ENCODE data around the gene YPEL2. TPM values are rescaled to one million over a fixed set of nuclear protein-coding genes. Genes with fewer than 3 reads are reported as not detected.
"Not testable (repeated sequence)": the region's sequence is repeated elsewhere in the genome, so short reads cannot be mapped to it uniquely, and the experiment has no call there.

The YPEL2 gene
- polyA plus RNA-seq, 1 of the 3 experiments (the other 2 are of a cell fraction), result 3.2 TPM

DNA sequence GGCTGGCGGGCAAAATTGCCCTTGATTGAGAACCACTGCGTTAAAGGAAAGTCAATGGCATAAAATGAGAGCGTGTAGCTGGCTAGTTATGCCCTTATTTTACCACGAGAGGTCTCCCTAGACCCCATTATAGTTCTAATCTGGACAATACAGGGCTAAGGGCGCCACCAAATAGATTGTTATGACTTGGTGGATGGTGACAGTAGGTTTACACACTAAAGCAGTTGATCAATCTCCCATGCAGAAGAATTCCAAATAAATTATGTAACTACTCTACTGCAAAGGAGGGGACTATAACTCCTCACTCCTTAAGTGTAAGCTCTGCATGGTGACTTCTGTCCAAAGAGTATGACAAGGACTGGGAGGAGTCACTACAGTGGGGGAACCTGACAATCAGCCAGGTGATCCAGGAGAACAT, 20.4 kb upstream of the YPEL2 start:
- Histone ChIP-seq H3K4me2 (no peak overlapping the region), H3K9me2 (no peaks in the 10 kb centered on the region), H3K27me3 (ENCODE audit: insufficient read depth) (no peaks in the 10 kb centered on the region), H3K27ac (ENCODE audit: low read depth in 2 of 2, low read length in 1 of 2) (no peak overlapping the region), H3K4me1 (ENCODE audit: control insufficient read depth in 1 of 2, insufficient read depth in 2 of 2, low read depth in 1 of 2, low read length in 1 of 2) (no peaks in the 10 kb centered on the region), H3K4me3 (ENCODE audit: low read depth in 2 of 2, low read length in 1 of 2) (no peak overlapping the region), H3F3A (replicated peaks; ENCODE audit: insufficient read depth) (no peaks in the 10 kb centered on the region), H4K20me1 (ENCODE audit: insufficient read depth) (no peaks in the 10 kb centered on the region), H3K9me3 (no peaks in the 10 kb centered on the region), H3K36me3 (replicated peaks in 1 of 2; ENCODE audit: control insufficient read depth in 1 of 2, insufficient read depth in 2 of 2, low read length in 1 of 2) (no peaks in the 10 kb centered on the region), H3K79me2 (ENCODE audit: insufficient read depth) (no peaks in the 10 kb centered on the region), H3K9ac (no peak overlapping the region), H2AFZ (ENCODE audit: low read depth) (no peak overlapping the region; the same call in 1 of the 2 replicates)
- TF ChIP-seq EP300 (IDR thresholded peaks at IDR 0.05; ENCODE audit: borderline replicate concordance in 1 of 2, low read depth in 1 of 2, low read length in 1 of 2) (no peak), GATA2 (CRISPR knock-in tag; IDR thresholded peaks at IDR 0.05) (no peak), RAD21 (IDR thresholded peaks at IDR 0.05; ENCODE audit: low read length) (peak; percentile 99), NRF1 (IDR thresholded peaks at IDR 0.05; ENCODE audit: low read depth, low read length) (no peak), FOSL2 (IDR thresholded peaks at IDR 0.05; ENCODE audit: borderline replicate concordance, low read depth) (no peak), SIN3A (IDR thresholded peaks at IDR 0.05; ENCODE audit: borderline replicate concordance, low read depth, low read length) (peak; percentile 32; the same call in 1 of the 2 replicates), EZH2phosphoT487 (IDR thresholded peaks at IDR 0.05; ENCODE audit: borderline replicate concordance, low read depth) (no peak), TAF1 (IDR thresholded peaks at IDR 0.05; ENCODE audit: borderline replicate concordance, low read depth, low read length) (no peak), SMC3 (IDR thresholded peaks at IDR 0.05; ENCODE audit: low read depth, low read length) (peak; percentile 98), MEF2A (IDR thresholded peaks at IDR 0.05; ENCODE audit: borderline replicate concordance, low read depth) (no peak), NFIC (IDR thresholded peaks at IDR 0.05; ENCODE audit: borderline replicate concordance) (no peak), MXI1 (IDR thresholded peaks at IDR 0.05; ENCODE audit: low read depth, low read length) (no peak), RFX5 (IDR thresholded peaks at IDR 0.05; ENCODE audit: low read length) (peak; percentile 34; the same call in 1 of the 2 replicates)
- TF ChIP-seq, protein P1, sequence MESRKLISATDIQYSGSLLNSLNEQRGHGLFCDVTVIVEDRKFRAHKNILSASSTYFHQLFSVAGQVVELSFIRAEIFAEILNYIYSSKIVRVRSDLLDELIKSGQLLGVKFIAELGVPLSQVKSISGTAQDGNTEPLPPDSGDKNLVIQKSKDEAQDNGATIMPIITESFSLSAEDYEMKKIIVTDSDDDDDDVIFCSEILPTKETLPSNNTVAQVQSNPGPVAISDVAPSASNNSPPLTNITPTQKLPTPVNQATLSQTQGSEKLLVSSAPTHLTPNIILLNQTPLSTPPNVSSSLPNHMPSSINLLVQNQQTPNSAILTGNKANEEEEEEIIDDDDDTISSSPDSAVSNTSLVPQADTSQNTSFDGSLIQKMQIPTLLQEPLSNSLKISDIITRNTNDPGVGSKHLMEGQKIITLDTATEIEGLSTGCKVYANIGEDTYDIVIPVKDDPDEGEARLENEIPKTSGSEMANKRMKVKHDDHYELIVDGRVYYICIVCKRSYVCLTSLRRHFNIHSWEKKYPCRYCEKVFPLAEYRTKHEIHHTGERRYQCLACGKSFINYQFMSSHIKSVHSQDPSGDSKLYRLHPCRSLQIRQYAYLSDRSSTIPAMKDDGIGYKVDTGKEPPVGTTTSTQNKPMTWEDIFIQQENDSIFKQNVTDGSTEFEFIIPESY (IDR thresholded peaks at IDR 0.05; ENCODE audit: borderline replicate concordance, low read depth), result no peak
- TF ChIP-seq, protein P2, sequence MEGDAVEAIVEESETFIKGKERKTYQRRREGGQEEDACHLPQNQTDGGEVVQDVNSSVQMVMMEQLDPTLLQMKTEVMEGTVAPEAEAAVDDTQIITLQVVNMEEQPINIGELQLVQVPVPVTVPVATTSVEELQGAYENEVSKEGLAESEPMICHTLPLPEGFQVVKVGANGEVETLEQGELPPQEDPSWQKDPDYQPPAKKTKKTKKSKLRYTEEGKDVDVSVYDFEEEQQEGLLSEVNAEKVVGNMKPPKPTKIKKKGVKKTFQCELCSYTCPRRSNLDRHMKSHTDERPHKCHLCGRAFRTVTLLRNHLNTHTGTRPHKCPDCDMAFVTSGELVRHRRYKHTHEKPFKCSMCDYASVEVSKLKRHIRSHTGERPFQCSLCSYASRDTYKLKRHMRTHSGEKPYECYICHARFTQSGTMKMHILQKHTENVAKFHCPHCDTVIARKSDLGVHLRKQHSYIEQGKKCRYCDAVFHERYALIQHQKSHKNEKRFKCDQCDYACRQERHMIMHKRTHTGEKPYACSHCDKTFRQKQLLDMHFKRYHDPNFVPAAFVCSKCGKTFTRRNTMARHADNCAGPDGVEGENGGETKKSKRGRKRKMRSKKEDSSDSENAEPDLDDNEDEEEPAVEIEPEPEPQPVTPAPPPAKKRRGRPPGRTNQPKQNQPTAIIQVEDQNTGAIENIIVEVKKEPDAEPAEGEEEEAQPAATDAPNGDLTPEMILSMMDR (IDR thresholded peaks at IDR 0.05), result peak; percentile 98
- TF ChIP-seq, protein P3, sequence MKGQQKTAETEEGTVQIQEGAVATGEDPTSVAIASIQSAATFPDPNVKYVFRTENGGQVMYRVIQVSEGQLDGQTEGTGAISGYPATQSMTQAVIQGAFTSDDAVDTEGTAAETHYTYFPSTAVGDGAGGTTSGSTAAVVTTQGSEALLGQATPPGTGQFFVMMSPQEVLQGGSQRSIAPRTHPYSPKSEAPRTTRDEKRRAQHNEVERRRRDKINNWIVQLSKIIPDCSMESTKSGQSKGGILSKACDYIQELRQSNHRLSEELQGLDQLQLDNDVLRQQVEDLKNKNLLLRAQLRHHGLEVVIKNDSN (IDR thresholded peaks at IDR 0.05; ENCODE audit: borderline replicate concordance, low read depth), result no peak
- TF ChIP-seq, protein P4, sequence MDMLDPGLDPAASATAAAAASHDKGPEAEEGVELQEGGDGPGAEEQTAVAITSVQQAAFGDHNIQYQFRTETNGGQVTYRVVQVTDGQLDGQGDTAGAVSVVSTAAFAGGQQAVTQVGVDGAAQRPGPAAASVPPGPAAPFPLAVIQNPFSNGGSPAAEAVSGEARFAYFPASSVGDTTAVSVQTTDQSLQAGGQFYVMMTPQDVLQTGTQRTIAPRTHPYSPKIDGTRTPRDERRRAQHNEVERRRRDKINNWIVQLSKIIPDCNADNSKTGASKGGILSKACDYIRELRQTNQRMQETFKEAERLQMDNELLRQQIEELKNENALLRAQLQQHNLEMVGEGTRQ (IDR thresholded peaks at IDR 0.05; ENCODE audit: borderline replicate concordance, low read depth, low read length), result no peak
- TF ChIP-seq, protein P5, sequence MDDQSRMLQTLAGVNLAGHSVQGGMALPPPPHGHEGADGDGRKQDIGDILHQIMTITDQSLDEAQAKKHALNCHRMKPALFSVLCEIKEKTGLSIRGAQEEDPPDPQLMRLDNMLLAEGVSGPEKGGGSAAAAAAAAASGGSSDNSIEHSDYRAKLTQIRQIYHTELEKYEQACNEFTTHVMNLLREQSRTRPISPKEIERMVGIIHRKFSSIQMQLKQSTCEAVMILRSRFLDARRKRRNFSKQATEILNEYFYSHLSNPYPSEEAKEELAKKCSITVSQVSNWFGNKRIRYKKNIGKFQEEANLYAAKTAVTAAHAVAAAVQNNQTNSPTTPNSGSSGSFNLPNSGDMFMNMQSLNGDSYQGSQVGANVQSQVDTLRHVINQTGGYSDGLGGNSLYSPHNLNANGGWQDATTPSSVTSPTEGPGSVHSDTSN (IDR thresholded peaks at IDR 0.05), result no peak
- ChIA-PET CTCF (interaction anchor here (0.5 to 13.5 kb wide), 49 partner anchors 8 to 548 kb away, joined by 3 to 385 read pairs (median 5); partner anchors contain the start of genes DHX40, GDPD1 and YPEL2), POLR2A (interaction anchor here (0.9 kb wide), 1 partner anchor 254 kb away, joined by 3 read pairs; the partner anchor contains the start of gene DHX40)
- 2% methylated on average over 5 of the region's 5 CpGs for WGBS (ENCODE audit: low lambda C conversion rate)
- peak; percentile 81 for DNase-seq

DNA sequence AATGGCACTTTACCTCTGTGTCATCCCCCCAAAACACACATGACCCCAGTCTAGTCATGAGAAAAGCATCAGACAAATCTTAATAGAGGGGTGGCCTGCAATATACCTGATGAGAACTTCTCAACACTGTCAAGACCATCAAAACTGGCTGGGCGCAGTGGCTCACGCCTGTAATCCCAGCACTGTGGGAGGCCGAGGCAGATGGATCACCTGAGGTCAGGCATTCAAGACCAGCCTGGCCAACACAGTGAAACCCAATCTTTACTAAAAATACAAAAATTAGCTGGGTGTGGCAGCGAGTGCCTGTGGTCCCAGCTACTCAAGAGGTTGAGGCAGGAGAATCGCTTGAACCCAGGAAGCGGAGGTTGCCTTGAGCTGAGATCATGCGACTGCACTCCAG, 19.9 kb upstream of the YPEL2 start:
- not testable (repeated sequence) for H4K20me1 ChIP-seq (ENCODE audit: insufficient read depth); H3K79me2 ChIP-seq (ENCODE audit: insufficient read depth); H3K27ac ChIP-seq (ENCODE audit: low read depth in 2 of 2, low read length in 1 of 2); H3K9ac ChIP-seq; H3K4me3 ChIP-seq (ENCODE audit: low read depth in 2 of 2, low read length in 1 of 2); H3K27me3 ChIP-seq (ENCODE audit: insufficient read depth); H3K9me3 ChIP-seq; H2AFZ ChIP-seq (ENCODE audit: low read depth); H3K36me3 ChIP-seq (replicated peaks in 1 of 2; ENCODE audit: control insufficient read depth in 1 of 2, insufficient read depth in 2 of 2, low read length in 1 of 2); H3K4me2 ChIP-seq; H3F3A ChIP-seq (replicated peaks; ENCODE audit: insufficient read depth); H3K4me1 ChIP-seq (ENCODE audit: control insufficient read depth in 1 of 2, insufficient read depth in 2 of 2, low read depth in 1 of 2, low read length in 1 of 2); DNase-seq; H3K9me2 ChIP-seq
- POLR2A ChIA-PET, result interaction anchor here (0.9 kb wide), 1 partner anchor 254 kb away, joined by 3 read pairs; the partner anchor contains the start of gene DHX40
- 76% methylated on average over 7 of the region's 7 CpGs for WGBS (ENCODE audit: low lambda C conversion rate)
- CTCF ChIA-PET, result interaction anchor here (0.6 to 13.5 kb wide), 41 partner anchors 9 to 548 kb away, joined by 3 to 385 read pairs (median 6); partner anchors contain the start of genes DHX40, GDPD1 and YPEL2

Data from SK-N-SH (cell line).